ENCODE results near the gene RAD51B.

- TF ChIP-seq YY1 (tag by site-specific recombination; IDR thresholded peaks at IDR 0.05) = no peak
- TF ChIP-seq CTCF (tag by site-specific recombination; IDR thresholded peaks at IDR 0.05) = no peak
- no peak for TF ChIP-seq ZNF24 (tag by site-specific recombination; IDR thresholded peaks at IDR 0.05)
- no peak for TF ChIP-seq ZNF561 (tag by site-specific recombination; IDR thresholded peaks at IDR 0.05; ENCODE audit: borderline replicate concordance)
These were observed 752.4 kb downstream of the RAD51B start for GRCh38 chr14:68571928-68572525.

Measured in HEK293 (cell line).